GM21529 (cell line): ENCODE results near the gene LAMB1.

Experiments used
- ATAC-seq: cut with Tn5 transposase; IDR thresholded peaks from one replicate; pipeline ENCODE4 v1.9.1; 2021; ENCODE audit not compliant: unreplicated experiment

LAMB1 gene

DNA sequence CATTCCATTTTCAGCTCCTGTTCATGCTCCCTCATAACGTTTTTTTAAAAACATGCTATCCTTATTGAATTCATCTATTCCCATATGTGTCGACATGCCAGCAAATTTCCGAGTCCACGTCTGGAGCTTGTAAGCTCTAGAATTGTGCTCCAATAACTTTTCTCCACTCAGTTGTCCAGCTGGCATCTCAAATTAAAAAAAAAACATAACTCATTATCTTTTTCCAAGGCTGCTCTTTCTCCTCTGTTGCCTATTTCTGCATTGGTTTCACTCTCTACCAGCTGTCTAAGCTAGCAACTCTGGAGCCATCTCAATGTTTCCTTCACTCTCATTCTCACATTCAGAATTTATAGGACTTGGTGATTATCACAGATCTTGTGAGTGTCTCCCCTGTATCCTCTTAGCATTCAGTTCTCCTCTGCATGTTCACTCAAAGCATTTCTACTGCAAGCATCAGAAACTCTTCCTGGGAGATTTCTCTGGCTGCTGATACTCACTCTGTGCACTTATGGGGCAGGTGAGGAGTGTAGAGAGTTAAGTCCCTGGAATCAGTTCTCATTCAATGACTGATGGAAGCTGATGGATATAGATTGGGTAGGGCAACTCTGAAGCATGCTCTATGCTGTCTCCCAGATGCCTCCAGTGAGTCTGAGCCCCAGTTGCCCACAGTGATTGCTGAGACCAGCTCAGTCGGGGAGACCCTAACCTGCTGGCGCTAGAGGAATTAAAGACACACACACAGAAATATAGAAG lies 118.7 kb downstream of the LAMB1 start:
- ATAC-seq: no peak

DNA sequence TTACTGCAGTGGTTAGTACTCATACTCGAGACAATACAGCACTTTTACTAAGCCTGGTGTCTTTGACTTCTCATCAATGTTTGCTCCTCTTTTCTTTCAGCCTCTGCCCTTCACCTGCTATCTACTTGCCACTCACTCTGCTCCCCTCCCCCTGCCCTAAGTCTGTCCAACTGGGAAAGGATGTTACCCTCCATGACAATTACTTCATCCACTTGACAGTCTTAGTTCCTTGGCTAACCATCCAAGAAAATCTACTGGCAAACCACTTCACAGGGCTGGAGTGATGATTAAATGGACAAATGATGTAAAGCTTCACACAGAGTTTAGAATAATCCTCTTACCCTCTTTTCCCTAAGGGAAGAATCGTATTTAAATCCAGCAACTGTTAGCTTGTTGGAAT lies 120.2 kb downstream of the LAMB1 start:
- ATAC-seq: no peak

DNA sequence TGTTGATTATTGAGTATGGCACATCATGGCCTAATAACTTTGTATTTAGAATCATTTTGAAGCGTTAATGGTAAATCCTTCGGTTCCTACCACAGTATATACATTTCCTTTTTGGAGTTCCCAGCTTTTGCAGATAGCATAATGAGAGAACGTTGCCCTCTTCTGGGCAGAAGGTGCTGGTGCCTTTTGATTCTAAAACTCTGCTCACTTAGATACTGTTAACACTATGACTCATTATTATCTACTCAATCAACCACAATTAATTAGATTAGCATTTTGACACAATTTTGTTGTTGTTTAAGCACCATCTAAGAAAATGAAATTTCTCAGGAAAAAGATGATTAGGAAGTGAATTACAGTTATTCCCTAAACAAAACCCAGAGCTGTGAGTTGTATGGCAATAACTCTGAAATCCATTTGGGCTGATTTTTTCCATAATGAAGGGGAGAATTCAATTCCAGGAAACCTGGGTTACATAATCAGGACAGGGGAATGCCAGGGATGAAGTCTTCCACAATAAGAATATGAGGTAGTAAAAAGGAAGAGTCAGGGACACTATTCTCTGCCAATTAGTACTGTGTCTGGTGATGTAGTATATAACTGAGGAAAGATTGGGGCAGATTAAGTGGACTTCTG lies 123.4 kb downstream of the LAMB1 start:
- ATAC-seq: peak; percentile 85

DNA sequence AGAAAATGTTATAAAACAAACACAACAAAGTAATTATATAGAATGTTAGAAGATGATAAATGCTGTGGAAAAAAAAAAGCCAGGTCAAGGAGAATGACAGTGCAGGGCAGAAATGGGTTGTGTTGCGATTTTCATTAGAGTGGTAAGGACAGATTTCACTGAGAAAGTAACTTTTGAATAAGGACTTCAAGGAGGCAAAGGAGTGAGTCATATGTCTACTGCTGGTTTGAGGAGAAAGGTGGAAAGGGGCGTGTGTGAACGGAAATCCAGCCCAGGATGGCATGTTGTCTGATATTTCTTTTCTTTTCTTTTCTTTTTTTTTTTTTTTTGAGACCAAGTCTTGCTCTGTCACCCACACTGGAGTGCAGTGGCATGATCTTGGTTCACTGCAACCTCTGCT lies 124.3 kb downstream of the LAMB1 start:
- no peak for ATAC-seq

DNA sequence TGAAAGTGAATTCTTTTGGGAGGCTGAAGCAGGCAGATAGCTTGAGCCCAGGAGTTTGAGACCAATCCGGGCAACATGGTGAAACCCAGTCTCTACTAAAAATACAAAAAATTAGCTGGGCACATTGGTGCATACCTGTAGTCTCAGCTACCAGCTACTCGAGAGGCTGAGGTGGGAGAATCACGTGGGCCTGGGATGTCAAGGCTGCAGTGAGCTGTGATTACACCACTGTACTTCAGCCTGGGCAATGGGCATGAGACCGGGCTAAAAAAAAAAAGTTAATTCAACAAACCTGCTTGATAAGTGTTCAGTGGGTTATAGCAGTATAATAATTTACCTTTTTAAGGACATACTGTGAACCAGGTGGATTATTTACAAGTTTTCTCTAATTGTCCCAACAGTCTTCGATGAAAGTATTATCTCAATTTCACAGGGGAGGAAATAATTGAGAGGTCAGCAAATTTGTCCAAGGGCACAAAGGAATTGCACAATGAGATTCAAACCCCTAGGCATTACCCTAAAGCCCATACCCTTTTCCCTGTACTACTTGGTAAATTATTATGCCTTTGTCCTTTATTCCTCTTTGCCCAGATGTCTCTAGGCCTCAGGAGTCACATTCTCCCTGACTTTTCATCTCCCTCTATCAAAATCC lies 125.1 kb downstream of the LAMB1 start:
- ATAC-seq: no peak

DNA sequence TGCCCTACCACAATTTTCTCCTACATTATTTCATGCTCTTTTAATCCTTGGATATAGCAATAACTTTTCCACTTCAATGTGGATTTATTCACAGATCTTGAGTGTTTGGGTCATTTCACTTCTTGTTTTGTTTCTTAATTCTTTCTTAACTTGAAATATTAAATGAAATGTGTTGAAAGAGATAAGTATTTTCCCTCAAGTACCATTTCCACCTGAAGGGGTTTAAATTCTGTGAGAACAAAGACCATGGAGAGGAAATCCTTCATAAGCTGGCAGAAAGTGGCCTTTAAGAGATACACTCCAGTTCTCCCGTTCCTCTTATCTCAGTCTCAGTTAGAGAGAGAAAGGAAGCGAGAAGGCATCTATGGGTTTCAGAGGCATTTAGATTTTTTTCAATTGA lies 126.0 kb downstream of the LAMB1 start:
- ATAC-seq: no peak

DNA sequence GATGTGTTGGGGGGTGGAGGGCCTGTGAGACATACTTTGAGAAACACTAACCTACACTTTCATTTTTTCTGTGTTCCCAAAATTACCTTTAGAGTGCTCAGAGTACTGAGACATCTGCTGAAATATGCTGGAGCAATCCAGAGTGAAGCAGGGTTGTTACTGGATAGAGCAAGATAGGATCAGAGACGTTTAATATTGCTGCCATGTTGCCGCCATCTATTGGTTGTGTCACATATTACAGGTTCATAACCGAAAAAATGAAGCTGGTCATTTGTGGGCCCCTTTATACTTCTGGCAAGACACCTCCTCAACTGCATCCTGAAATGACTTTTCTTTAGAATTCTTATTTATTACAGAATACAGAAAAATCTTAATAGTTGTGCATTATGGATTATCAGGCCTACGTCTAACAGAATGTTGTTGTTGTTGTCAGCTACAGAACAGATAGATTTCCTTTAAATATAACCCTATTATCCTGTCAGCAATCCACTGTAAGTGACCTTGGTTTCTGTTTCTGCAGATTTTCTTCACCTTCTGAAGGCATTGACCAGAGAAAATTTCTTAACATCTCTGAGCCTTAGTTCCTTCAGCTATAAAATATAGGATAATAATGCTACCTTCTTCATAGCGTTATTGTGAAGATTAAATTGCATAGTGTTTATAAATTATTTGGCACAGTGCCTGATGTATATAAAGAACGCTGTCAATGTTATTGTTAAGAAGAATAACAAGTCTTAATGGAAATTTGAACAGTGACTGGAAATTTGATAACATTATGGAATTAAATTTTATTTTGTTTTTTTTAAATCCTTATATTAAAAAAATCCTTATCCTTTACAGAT lies 128.1 kb downstream of the LAMB1 start:
- ATAC-seq: peak; percentile 66

DNA sequence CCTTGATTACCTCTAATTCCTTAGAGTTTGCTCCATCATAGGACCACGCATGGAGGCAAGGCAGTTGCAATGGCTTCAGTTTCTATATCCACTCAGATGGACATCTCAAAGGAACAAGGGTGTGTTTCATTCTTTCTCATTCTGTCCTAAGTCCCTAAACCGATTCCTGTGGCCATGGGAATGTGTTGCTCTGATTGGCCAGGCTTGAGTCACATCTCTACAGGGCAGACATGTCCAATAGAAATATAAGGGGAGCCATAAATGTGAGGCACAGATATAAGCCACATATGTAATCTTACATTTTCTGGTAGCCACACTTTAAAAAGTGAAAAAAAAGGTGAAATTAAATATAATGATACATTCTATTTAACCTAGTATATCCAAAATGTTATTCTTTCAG lies 128.8 kb downstream of the LAMB1 start:
- no peak for ATAC-seq
